GM21619 (cell line): ENCODE results near the gene EFTUD2.

Experiments used
- ATAC-seq: cut with Tn5 transposase; IDR thresholded peaks from one replicate; pipeline ENCODE4 v1.9.1; 2021; ENCODE audit not compliant: unreplicated experiment

EFTUD2 gene

GRCh38 chr17:44911133-44912001 is 12.1 kb upstream of the EFTUD2 start:
- ATAC-seq, result no peak

- no peak for ATAC-seq
Measured at GRCh38 chr17:44910231-44911106, 11.2 kb upstream of the EFTUD2 start.

GRCh38 chr17:44909681-44910144 is 10.5 kb upstream of the EFTUD2 start:
- ATAC-seq, result no peak

GRCh38 chr17:44908761-44909326 is 9.6 kb upstream of the EFTUD2 start:
- ATAC-seq, result no peak

GRCh38 chr17:44907729-44908470 is 8.7 kb upstream of the EFTUD2 start:
- no peak for ATAC-seq

- no peak for ATAC-seq
Measured at GRCh38 chr17:44906763-44907728, 7.8 kb upstream of the EFTUD2 start.

- no peak for ATAC-seq
Measured at GRCh38 chr17:44906010-44906646, 6.9 kb upstream of the EFTUD2 start.

- no peak for ATAC-seq
Measured at GRCh38 chr17:44905006-44906000, 6.1 kb upstream of the EFTUD2 start.

GRCh38 chr17:44904001-44904984 is 5.0 kb upstream of the EFTUD2 start:
- ATAC-seq, result no peak

- ATAC-seq, result no peak
Measured at GRCh38 chr17:44903012-44903685, 3.9 kb upstream of the EFTUD2 start.

- no peak for ATAC-seq
Measured at GRCh38 chr17:44902135-44902760, 3.0 kb upstream of the EFTUD2 start.

GRCh38 chr17:44901411-44901921 is 2.2 kb upstream of the EFTUD2 start:
- ATAC-seq, result no peak

GRCh38 chr17:44900894-44901293 is 1.6 kb upstream of the EFTUD2 start:
- ATAC-seq, result no peak

- ATAC-seq, result no peak
Measured at GRCh38 chr17:44898768-44899073, 524 bp downstream of the EFTUD2 start.

GRCh38 chr17:44894642-44895041 is 4.6 kb downstream of the EFTUD2 start:
- no peak for ATAC-seq

- no peak for ATAC-seq
Measured at GRCh38 chr17:44892250-44892649, 7.0 kb downstream of the EFTUD2 start.
